ENCODE data around the gene MAU2.

MAU2 gene

GRCh38 chr19:19336597-19336996 is 16.0 kb downstream of the MAU2 start (continued):
- TF ChIP-seq POU6F1 (CRISPR knock-in tag; IDR thresholded peaks at IDR 0.05; ENCODE audit: borderline replicate concordance, low read depth) (no peak), PPARA (CRISPR knock-in tag; IDR thresholded peaks at IDR 0.05; ENCODE audit: borderline replicate concordance) (no peak), ESRRG (CRISPR knock-in tag; IDR thresholded peaks at IDR 0.05) (no peak), ZC3H10 (CRISPR knock-in tag; IDR thresholded peaks at IDR 0.05) (no peak)

- no peak for TF ChIP-seq GLIS3 (CRISPR knock-in tag; IDR thresholded peaks at IDR 0.05)
- no peak for TF ChIP-seq CSRNP3 (CRISPR knock-in tag; IDR thresholded peaks at IDR 0.05)
- no peak for TF ChIP-seq OSR1 (CRISPR knock-in tag; IDR thresholded peaks at IDR 0.05)
- no peak for TF ChIP-seq CREB5 (CRISPR knock-in tag; IDR thresholded peaks at IDR 0.05; ENCODE audit: low read depth)
- TF ChIP-seq BACH2 (CRISPR knock-in tag; IDR thresholded peaks at IDR 0.05; ENCODE audit: borderline replicate concordance): no peak
- TF ChIP-seq PPARA (CRISPR knock-in tag; IDR thresholded peaks at IDR 0.05; ENCODE audit: borderline replicate concordance): no peak
- TF ChIP-seq SNAI2 (CRISPR knock-in tag; IDR thresholded peaks at IDR 0.05): no peak
- no peak for TF ChIP-seq ZNF70 (CRISPR knock-in tag; IDR thresholded peaks at IDR 0.05)
- TF ChIP-seq ISL1 (CRISPR knock-in tag; IDR thresholded peaks at IDR 0.05): no peak
- TF ChIP-seq ZNF565 (CRISPR knock-in tag; conservative IDR thresholded peaks at IDR 0.05; ENCODE audit: low read depth): no peak
- no peak for TF ChIP-seq CSDC2 (CRISPR knock-in tag; IDR thresholded peaks at IDR 0.05)
- no peak for ATAC-seq
These were observed 16.5 kb downstream of the MAU2 start for GRCh38 chr19:19337120-19337519.

GRCh38 chr19:19338082-19338481 is 17.5 kb downstream of the MAU2 start:
- no peak for ATAC-seq
- TF ChIP-seq POU6F1 (CRISPR knock-in tag; IDR thresholded peaks at IDR 0.05; ENCODE audit: borderline replicate concordance, low read depth): no peak
- no peak for TF ChIP-seq TOX (CRISPR knock-in tag; IDR thresholded peaks at IDR 0.05; ENCODE audit: borderline replicate concordance)
- no peak for TF ChIP-seq OSR1 (CRISPR knock-in tag; IDR thresholded peaks at IDR 0.05)
- no peak for TF ChIP-seq ISL1 (CRISPR knock-in tag; IDR thresholded peaks at IDR 0.05)
- no peak for TF ChIP-seq ZFP30 (CRISPR knock-in tag; IDR thresholded peaks at IDR 0.05)
- TF ChIP-seq GLIS3 (CRISPR knock-in tag; IDR thresholded peaks at IDR 0.05): no peak
- no peak for TF ChIP-seq CREB5 (CRISPR knock-in tag; IDR thresholded peaks at IDR 0.05; ENCODE audit: low read depth)
- TF ChIP-seq ZNF565 (CRISPR knock-in tag; conservative IDR thresholded peaks at IDR 0.05; ENCODE audit: low read depth): no peak
- no peak for TF ChIP-seq TSHZ2 (CRISPR knock-in tag; IDR thresholded peaks at IDR 0.05)
- TF ChIP-seq BACH2 (CRISPR knock-in tag; IDR thresholded peaks at IDR 0.05; ENCODE audit: borderline replicate concordance): no peak
- TF ChIP-seq ZC3H10 (CRISPR knock-in tag; IDR thresholded peaks at IDR 0.05): no peak
- TF ChIP-seq PPARA (CRISPR knock-in tag; IDR thresholded peaks at IDR 0.05; ENCODE audit: borderline replicate concordance): no peak
- no peak for TF ChIP-seq CSRNP3 (CRISPR knock-in tag; IDR thresholded peaks at IDR 0.05)
- no peak for TF ChIP-seq SNAI2 (CRISPR knock-in tag; IDR thresholded peaks at IDR 0.05)
- TF ChIP-seq ZNF70 (CRISPR knock-in tag; IDR thresholded peaks at IDR 0.05): no peak
- TF ChIP-seq ZFP3 (CRISPR knock-in tag; IDR thresholded peaks at IDR 0.05): no peak
- TF ChIP-seq ARNTL (CRISPR knock-in tag; IDR thresholded peaks at IDR 0.05; ENCODE audit: borderline replicate concordance, low read depth): no peak
- no peak for TF ChIP-seq RARB (CRISPR knock-in tag; IDR thresholded peaks at IDR 0.05)
- TF ChIP-seq ESRRG (CRISPR knock-in tag; IDR thresholded peaks at IDR 0.05): no peak
- TF ChIP-seq ZNF8 (CRISPR knock-in tag; IDR thresholded peaks at IDR 0.05): no peak

Data from SK-N-SH treated with all-trans-retinoic acid at 6 μM for 48 hours (cell line).